PFSK-1 (cell line): Measurements from ENCODE around the gene SMNDC1.

Source experiments
- POLR2AphosphoS5 ChIP-seq: IDR thresholded peaks from 2 replicates; pipeline ENCODE4 v1.6.1; 2012; ENCODE audit warnings: low read depth, mild to moderate bottlenecking, control low read depth, low read length, moderate library complexity
- REST ChIP-seq, 2 experiments: IDR thresholded peaks; 2 replicates each; pipeline versions ENCODE4 v1.6.1 to v1.8.0; 2011 to 2012; ENCODE audit warnings: low read depth in 2 of 2, low read length in 2 of 2, control low read depth in 1 of 2, inconsistent platforms in 1 of 2, mild to moderate bottlenecking in 1 of 2, moderate library complexity in 1 of 2; ENCODE audit not compliant: insufficient read depth in 1 of 2
- SIN3A ChIP-seq: IDR thresholded peaks from 2 replicates; pipeline ENCODE4 v1.6.1; 2012; ENCODE audit warnings: mild to moderate bottlenecking, low read length, moderate library complexity, borderline replicate concordance; ENCODE audit not compliant: insufficient read depth
- TAF1 ChIP-seq: IDR thresholded peaks from 2 replicates; pipeline ENCODE4 v1.6.1; 2012; ENCODE audit warnings: low read length, control low read depth, borderline replicate concordance; ENCODE audit not compliant: insufficient read depth

- TF ChIP-seq TAF1 (no peak), SIN3A (no peak), POLR2AphosphoS5 (no peak), REST (IDR thresholded peaks at IDR 0.05; ENCODE audit: insufficient read depth in 1 of 2, low read depth in 2 of 2, low read length in 2 of 2) (no peak)
These were observed 1.2 kb upstream of the SMNDC1 start for GRCh38 chr10:110305767-110306451.
